IMR-90 (cell line): Measurements from ENCODE around the gene GPR65. TPM values are rescaled to one million over a fixed set of nuclear protein-coding genes. Genes with fewer than 3 reads are reported as not detected.
A peak's percentile ranks its signal among the peaks of the same experiment; 100 is the strongest.

Experiments used
- ATAC-seq: fragments of 200-7000 bp; cut with Tn5 transposase; 2 replicates; pipeline ENCODE4 v1.9.1; 2020; ENCODE audit warnings: low read depth, mild to moderate bottlenecking, moderate library complexity
- BruUV-seq: library from RNA; stranded (reverse); fragments of 400-500 nt; replicated peaks from 2 replicates; lab custom pipeline; 2021; lab: Mats Ljungman, UMichigan
- CTCF ChIA-PET: fragments of 300-600 bp; formaldehyde crosslinking; extraction: SDS; loops from one replicate; lab custom pipeline; 2021; ENCODE audit warnings: antibody characterized with exemption; lab: Yijun Ruan, JAX
- POLR2A ChIA-PET: fragments of 300-600 bp; sonication (Branson Sonifier 250); formaldehyde crosslinking; loops from one replicate; lab custom pipeline; 2022; ENCODE audit warnings: antibody characterized with exemption; ENCODE audit not compliant: unreplicated experiment; lab: Charles Lee
- DNase-seq: peaks from one replicate; pipeline ENCODE4 v3.0.0; 2013
- H2AFZ ChIP-seq: replicated peaks from 2 replicates; pipeline ENCODE3; 2013; ENCODE audit warnings: low read length, mild to moderate bottlenecking; ENCODE audit not compliant: poor library complexity
- H2AK5ac ChIP-seq: 2 replicates; pipeline ENCODE4 v1.6.1; 2013; ENCODE audit warnings: low read depth, low read length, inconsistent platforms
- H2AK9ac ChIP-seq: replicated peaks from 2 replicates; pipeline ENCODE3; 2013; ENCODE audit warnings: mild to moderate bottlenecking, low read depth, low read length, moderate library complexity; ENCODE audit not compliant: poor library complexity
- H2BK120ac ChIP-seq: 2 replicates; pipeline ENCODE4 v1.6.1; 2013; ENCODE audit warnings: low read depth, low read length, inconsistent platforms
- H2BK15ac ChIP-seq: 3 replicates; pipeline ENCODE4 v1.6.1; 2013; ENCODE audit warnings: low read depth, low read length, inconsistent platforms
- H2BK20ac ChIP-seq: 2 replicates; pipeline ENCODE4 v1.6.1; 2013; ENCODE audit warnings: low read depth, mild to moderate bottlenecking, inconsistent platforms, low read length, moderate library complexity
- H2BK5ac ChIP-seq: 2 replicates; pipeline ENCODE4 v1.6.1; 2013; ENCODE audit warnings: mild to moderate bottlenecking, low read depth, low read length, inconsistent platforms; ENCODE audit not compliant: poor library complexity, severe bottlenecking
- H3K14ac ChIP-seq: replicated peaks from 2 replicates; pipeline ENCODE4 v1.6.1; 2013; ENCODE audit warnings: low read depth, low read length, inconsistent platforms
- H3K18ac ChIP-seq: 2 replicates; pipeline ENCODE4 v1.6.1; 2013; ENCODE audit warnings: low read depth, low read length, control low read depth
- H3K23ac ChIP-seq: 2 replicates; pipeline ENCODE4 v1.6.1; 2013; ENCODE audit warnings: low read depth, low read length, inconsistent platforms
- H3K27ac ChIP-seq: 2 replicates; pipeline ENCODE4 v1.5.1; 2013; ENCODE audit warnings: mild to moderate bottlenecking, control low read depth, low read length; ENCODE audit not compliant: insufficient read depth
- H3K27me3 ChIP-seq: 2 replicates; pipeline ENCODE4 v1.6.1; 2013; ENCODE audit warnings: low read length; ENCODE audit not compliant: control insufficient read depth, insufficient read depth
- H3K36me3 ChIP-seq: 2 replicates; pipeline ENCODE4 v1.6.1; 2013; ENCODE audit warnings: low read length, mixed read lengths; ENCODE audit not compliant: control insufficient read depth, insufficient read depth
- H3K4ac ChIP-seq: 2 replicates; pipeline ENCODE4 v1.6.1; 2013; ENCODE audit warnings: low read depth, low read length, inconsistent platforms
- H3K4me1 ChIP-seq: 2 replicates; pipeline ENCODE4 v1.6.1; 2013; ENCODE audit warnings: low read length, mixed read lengths; ENCODE audit not compliant: control insufficient read depth, insufficient read depth
- H3K4me2 ChIP-seq: 2 replicates; pipeline ENCODE4 v1.6.1; 2013; ENCODE audit warnings: low read depth, mild to moderate bottlenecking, control low read depth, low read length, moderate library complexity
- H3K4me3 ChIP-seq: 2 replicates; pipeline ENCODE4 v1.5.1; 2013; ENCODE audit warnings: low read depth, mild to moderate bottlenecking, control low read depth, low read length, moderate library complexity; ENCODE audit not compliant: insufficient read depth
- H3K56ac ChIP-seq: 2 replicates; pipeline ENCODE4 v1.6.1; 2013; ENCODE audit warnings: low read length, inconsistent platforms; ENCODE audit not compliant: insufficient read depth; ENCODE audit errors: extremely low read depth
- H3K79me1 ChIP-seq, 2 experiments: 2 replicates each; pipeline ENCODE4 v1.6.1; 2013; ENCODE audit warnings: low read length in 2 of 2, inconsistent platforms in 1 of 2, low read depth in 1 of 2
- H3K9ac ChIP-seq: 2 replicates; pipeline ENCODE4 v1.6.1; 2013; ENCODE audit warnings: low read depth, low read length, control low read depth
- H3K9me1 ChIP-seq: 2 replicates; pipeline ENCODE4 v1.6.1; 2013; ENCODE audit warnings: low read length, inconsistent platforms; ENCODE audit not compliant: insufficient read depth
- H3K9me3 ChIP-seq: 2 replicates; pipeline ENCODE4 v1.6.1; 2013; ENCODE audit warnings: low read length; ENCODE audit not compliant: control insufficient read depth, insufficient read depth
- H4K20me1 ChIP-seq: 2 replicates; pipeline ENCODE4 v1.6.1; 2013; ENCODE audit warnings: low read length, inconsistent platforms; ENCODE audit not compliant: insufficient read depth
- H4K5ac ChIP-seq: 2 replicates; pipeline ENCODE4 v1.6.1; 2013; ENCODE audit warnings: mild to moderate bottlenecking, low read depth, low read length, control low read depth
- H4K8ac ChIP-seq, 2 experiments: 2 replicates each; pipeline ENCODE4 v1.6.1; 2013; ENCODE audit warnings: low read depth in 2 of 2, low read length in 2 of 2, control low read depth in 1 of 2, inconsistent platforms in 1 of 2
- H4K91ac ChIP-seq: 2 replicates; pipeline ENCODE4 v1.6.1; 2013; ENCODE audit warnings: low read depth, low read length, inconsistent platforms; ENCODE audit not compliant: insufficient read depth
- BHLHE40 ChIP-seq: fragments of 150-350 bp; IDR thresholded peaks from 2 replicates; pipeline ENCODE4 v1.6.1; 2016; ENCODE audit warnings: mild to moderate bottlenecking, low read depth, low read length
- CEBPB ChIP-seq: IDR thresholded peaks from 2 replicates; pipeline ENCODE4 v1.6.1; 2012; ENCODE audit warnings: low read depth, low read length, improper control_type of control experiment
- FOS ChIP-seq: fragments of 150-350 bp; IDR thresholded peaks from 2 replicates; pipeline ENCODE4 v1.6.1; 2016; ENCODE audit warnings: low read depth, low read length
- MXI1 ChIP-seq: IDR thresholded peaks from 2 replicates; pipeline ENCODE4 v1.6.1; 2012; ENCODE audit warnings: low read depth, mild to moderate bottlenecking, low read length, moderate library complexity, borderline replicate concordance
- NFE2L2 ChIP-seq: fragments of 150-350 bp; IDR thresholded peaks from 2 replicates; pipeline ENCODE4 v1.6.1; 2016; ENCODE audit warnings: low read depth, mild to moderate bottlenecking, low read length
- RAD21 ChIP-seq: IDR thresholded peaks from 2 replicates; pipeline ENCODE4 v1.6.1; 2012; ENCODE audit warnings: low read length, improper control_type of control experiment
- RFX5 ChIP-seq: IDR thresholded peaks from 2 replicates; pipeline ENCODE4 v1.8.0; 2012; ENCODE audit warnings: low read depth, mild to moderate bottlenecking, low read length, moderate library complexity
- SMC3 ChIP-seq: fragments of 150-350 bp; IDR thresholded peaks from 2 replicates; pipeline ENCODE4 v1.6.1; 2016; ENCODE audit warnings: low read depth, mild to moderate bottlenecking, antibody characterized with exemption, low read length, moderate library complexity
- WGBS, 2 experiments: methylation state at CpG; one replicate each; pipeline versions ENCODE4 v1.1.5 to v1.1.7; 2013; ENCODE audit warnings: missing lambda C conversion rate in 2 of 2; ENCODE audit not compliant: insufficient read length in 1 of 2; ENCODE audit errors: extremely low coverage in 2 of 2; 5-methylcytosine and 5-hydroxymethylcytosine counted together
- dilution Hi-C: fragments of 300-500 bp; cut with HindIII; formaldehyde crosslinking; loops from one replicate; pipeline ENCODE4 v1.14.3; 2018; ENCODE audit warnings: low sequenced_read_pairs; ENCODE audit not compliant: unreplicated experiment
- in situ Hi-C: fragments of 300-500 bp; cut with MboI; formaldehyde crosslinking; loops from 3 replicates; pipeline ENCODE4 v1.14.3; 2019; ENCODE audit warnings: low sequenced_read_pairs, inconsistent platforms, mixed read lengths
- intact Hi-C: fragments of 100-400 bp; cut with micrococcal nuclease; formaldehyde crosslinking; loops from 2 replicates; pipeline ENCODE4 v1.10.0; 2022
- polyA plus RNA-seq, 3 experiments: library from polyadenylated mRNA; depleted of rRNA; stranded (reverse); fragments of >200 nt; gene quantifications; 2 replicates each; pipeline ENCODE4 v1.2.3, GENCODE V29; 2012; ENCODE audit warnings: low replicate concordance in 1 of 3
- total RNA-seq: library from RNA; depleted of rRNA; stranded (reverse); fragments of >200 nt; gene quantifications from 2 replicates; pipeline ENCODE4 v1.2.3, GENCODE V29; 2012
- TF ChIP-seq, protein P1 (sequence below): conservative IDR thresholded peaks from 2 replicates; pipeline ENCODE4 v1.5.1; 2012; ENCODE audit warnings: mild to moderate bottlenecking, low read depth, low read length, improper control_type of control experiment
- TF ChIP-seq, protein P2 (sequence below): fragments of 150-350 bp; IDR thresholded peaks from 2 replicates; pipeline ENCODE4 v1.6.1; 2017; ENCODE audit warnings: mild to moderate bottlenecking, antibody characterized with exemption, low read length, low read depth
- TF ChIP-seq, protein P3 (sequence below): fragments of 150-350 bp; IDR thresholded peaks from 2 replicates; pipeline ENCODE4 v1.6.1; 2016; ENCODE audit warnings: low read depth, mild to moderate bottlenecking, low read length, moderate library complexity, borderline replicate concordance

GPR65 gene
- total and polyA plus RNA-seq, 2 of the 4 experiments (the other 2 are of a cell fraction) = 0.05 to 0.18 TPM

DNA sequence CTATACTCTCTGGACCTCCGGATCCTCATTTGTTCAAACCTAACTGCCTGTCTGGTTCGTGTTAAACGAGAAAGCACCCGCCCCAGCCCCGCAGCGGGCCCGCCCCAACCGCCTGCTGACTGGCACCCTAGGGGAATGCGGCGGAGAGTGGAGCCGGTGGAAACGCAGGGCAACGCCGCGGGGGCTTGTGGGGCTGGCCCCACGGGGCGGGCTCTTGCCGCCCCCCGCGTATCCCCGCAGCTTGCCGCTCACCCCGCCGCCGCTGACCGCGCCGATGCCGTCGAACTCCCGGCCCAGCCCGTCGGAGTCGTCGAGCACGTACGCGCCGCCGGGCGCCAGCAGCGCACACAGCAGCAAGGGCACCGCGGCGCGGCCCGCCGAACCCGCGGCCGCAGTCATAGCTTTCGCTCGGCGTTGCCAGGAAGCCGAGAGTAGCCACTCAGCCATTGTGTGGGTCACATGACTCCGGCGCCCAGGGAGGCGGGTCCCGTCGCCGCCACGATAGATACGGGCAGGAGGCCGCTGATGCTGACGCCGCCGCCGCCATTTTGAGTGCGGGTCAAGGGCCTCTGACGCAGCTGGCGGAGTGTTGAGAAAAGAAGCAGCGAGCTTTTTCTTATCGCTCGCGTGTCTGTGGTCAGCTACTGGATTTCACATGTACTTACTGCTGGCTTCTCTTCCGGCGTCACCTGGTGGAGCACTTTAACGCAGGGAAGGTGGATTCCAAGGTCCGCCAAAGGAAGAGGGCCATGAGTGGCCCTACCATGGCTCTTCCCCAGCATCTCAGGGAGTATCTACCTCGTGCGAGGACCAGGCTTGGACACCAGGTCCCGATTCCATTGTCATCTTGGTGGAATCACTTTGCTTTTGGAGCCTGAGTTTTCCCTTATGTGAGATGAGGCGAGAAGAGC, 12.0 kb upstream of the GPR65 start, which contains the start of gene GALC (continued):
- TF ChIP-seq, protein P1, sequence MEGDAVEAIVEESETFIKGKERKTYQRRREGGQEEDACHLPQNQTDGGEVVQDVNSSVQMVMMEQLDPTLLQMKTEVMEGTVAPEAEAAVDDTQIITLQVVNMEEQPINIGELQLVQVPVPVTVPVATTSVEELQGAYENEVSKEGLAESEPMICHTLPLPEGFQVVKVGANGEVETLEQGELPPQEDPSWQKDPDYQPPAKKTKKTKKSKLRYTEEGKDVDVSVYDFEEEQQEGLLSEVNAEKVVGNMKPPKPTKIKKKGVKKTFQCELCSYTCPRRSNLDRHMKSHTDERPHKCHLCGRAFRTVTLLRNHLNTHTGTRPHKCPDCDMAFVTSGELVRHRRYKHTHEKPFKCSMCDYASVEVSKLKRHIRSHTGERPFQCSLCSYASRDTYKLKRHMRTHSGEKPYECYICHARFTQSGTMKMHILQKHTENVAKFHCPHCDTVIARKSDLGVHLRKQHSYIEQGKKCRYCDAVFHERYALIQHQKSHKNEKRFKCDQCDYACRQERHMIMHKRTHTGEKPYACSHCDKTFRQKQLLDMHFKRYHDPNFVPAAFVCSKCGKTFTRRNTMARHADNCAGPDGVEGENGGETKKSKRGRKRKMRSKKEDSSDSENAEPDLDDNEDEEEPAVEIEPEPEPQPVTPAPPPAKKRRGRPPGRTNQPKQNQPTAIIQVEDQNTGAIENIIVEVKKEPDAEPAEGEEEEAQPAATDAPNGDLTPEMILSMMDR = no peak

DNA sequence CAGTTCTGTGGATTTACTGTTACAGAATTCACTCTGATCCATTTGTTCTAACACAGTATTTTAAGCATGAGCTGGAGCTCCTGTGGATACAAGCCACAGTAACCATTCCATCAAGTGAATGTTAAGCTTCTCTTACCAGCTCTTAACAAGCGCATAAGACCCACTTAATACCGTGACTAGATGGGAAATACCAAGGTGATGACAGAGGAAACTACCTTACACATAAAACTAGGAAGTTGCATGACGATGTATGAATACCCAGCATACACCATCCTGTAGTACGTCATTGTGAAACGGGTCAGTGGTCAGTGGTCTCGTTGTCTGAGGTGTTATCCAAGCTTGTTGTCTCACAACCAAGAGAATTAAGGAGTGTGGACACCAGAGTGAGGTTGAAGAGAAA, 10.0 kb upstream of the GPR65 start:
- H3K14ac ChIP-seq = no peak overlapping the region
- H3K27ac ChIP-seq = no peak overlapping the region
- H3K36me3 ChIP-seq = no peaks in the 10 kb centered on the region
- H3K18ac ChIP-seq = peak overlapping the region; percentile 33; the same call in 1 of the 2 replicates
- no peak overlapping the region for H2BK5ac ChIP-seq
- H2AK5ac ChIP-seq = 0 out of 2 replicates have a peak overlapping the region, but pooled peaks have one; percentile 2
- H2BK120ac ChIP-seq = no peak overlapping the region
- no peak overlapping the region for H2BK15ac ChIP-seq
- H4K91ac ChIP-seq = peak overlapping the region; percentile 23; the same call in 1 of the 2 replicates
- BruUV-seq = no TSS peak
- DNase-seq (no peak), ATAC-seq (no peak)
- 92% methylated on average over 2 of the region's 6 CpGs; no CpG with 5 or more reads in 1 of the 2 experiments for WGBS, 2 experiments
- peaks cover 0 to 9% of the 10 kb centered on the region in 2 experiments; a peak in 1 of 4 replicates for H3K79me1 ChIP-seq
- H3K4me2 ChIP-seq = no peak overlapping the region
- no peaks in the 10 kb centered on the region for H4K20me1 ChIP-seq
- no peak overlapping the region for H3K4me3 ChIP-seq
- no peak overlapping the region for H4K5ac ChIP-seq
- H3K9me1 ChIP-seq = peaks cover 3% of the 10 kb centered on the region; the same call in 1 of the 2 replicates
- no peaks in the 10 kb centered on the region for H3K9me3 ChIP-seq
- in situ Hi-C loops = no loop called here
- intact Hi-C loops = no loop called here
- CTCF ChIA-PET = no interaction called here
- POLR2A ChIA-PET = no interaction called here
- H3K56ac ChIP-seq = no peak overlapping the region
- H3K4me1 ChIP-seq = peaks cover 8% of the 10 kb centered on the region
- H3K23ac ChIP-seq = no peak overlapping the region
- no peak overlapping the region for H2AFZ ChIP-seq
- no peak overlapping the region for H3K9ac ChIP-seq
- peak overlapping the region in 1 of 2 experiments; percentile 32; a peak in 1 of 4 replicates for H4K8ac ChIP-seq
- dilution Hi-C loops = no loop called here
- no peak overlapping the region for H2AK9ac ChIP-seq
- H3K27me3 ChIP-seq = no peaks in the 10 kb centered on the region; the same call in 1 of the 2 replicates
- H2BK20ac ChIP-seq = no peak overlapping the region
- H3K4ac ChIP-seq = no peak overlapping the region
- TF ChIP-seq FOS (no peak), BHLHE40 (no peak), NFE2L2 (no peak), SMC3 (no peak), CEBPB (no peak), RFX5 (no peak), RAD21 (no peak), MXI1 (no peak)
- TF ChIP-seq, protein P2, sequence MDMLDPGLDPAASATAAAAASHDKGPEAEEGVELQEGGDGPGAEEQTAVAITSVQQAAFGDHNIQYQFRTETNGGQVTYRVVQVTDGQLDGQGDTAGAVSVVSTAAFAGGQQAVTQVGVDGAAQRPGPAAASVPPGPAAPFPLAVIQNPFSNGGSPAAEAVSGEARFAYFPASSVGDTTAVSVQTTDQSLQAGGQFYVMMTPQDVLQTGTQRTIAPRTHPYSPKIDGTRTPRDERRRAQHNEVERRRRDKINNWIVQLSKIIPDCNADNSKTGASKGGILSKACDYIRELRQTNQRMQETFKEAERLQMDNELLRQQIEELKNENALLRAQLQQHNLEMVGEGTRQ = no peak
- TF ChIP-seq, protein P3, sequence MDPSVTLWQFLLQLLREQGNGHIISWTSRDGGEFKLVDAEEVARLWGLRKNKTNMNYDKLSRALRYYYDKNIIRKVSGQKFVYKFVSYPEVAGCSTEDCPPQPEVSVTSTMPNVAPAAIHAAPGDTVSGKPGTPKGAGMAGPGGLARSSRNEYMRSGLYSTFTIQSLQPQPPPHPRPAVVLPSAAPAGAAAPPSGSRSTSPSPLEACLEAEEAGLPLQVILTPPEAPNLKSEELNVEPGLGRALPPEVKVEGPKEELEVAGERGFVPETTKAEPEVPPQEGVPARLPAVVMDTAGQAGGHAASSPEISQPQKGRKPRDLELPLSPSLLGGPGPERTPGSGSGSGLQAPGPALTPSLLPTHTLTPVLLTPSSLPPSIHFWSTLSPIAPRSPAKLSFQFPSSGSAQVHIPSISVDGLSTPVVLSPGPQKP = no peak
